GM18907 (cell line): Measurements from ENCODE around the gene PHF14.

ENCODE experiments used
- ATAC-seq: cut with Tn5 transposase; IDR thresholded peaks from one replicate; pipeline ENCODE4 v1.9.1; 2021; ENCODE audit warnings: mild to moderate bottlenecking, moderate library complexity; ENCODE audit not compliant: unreplicated experiment

Gene PHF14

GRCh38 chr7:11168650-11169170, 195.0 kb downstream of the PHF14 start:
- ATAC-seq, result no peak

DNA sequence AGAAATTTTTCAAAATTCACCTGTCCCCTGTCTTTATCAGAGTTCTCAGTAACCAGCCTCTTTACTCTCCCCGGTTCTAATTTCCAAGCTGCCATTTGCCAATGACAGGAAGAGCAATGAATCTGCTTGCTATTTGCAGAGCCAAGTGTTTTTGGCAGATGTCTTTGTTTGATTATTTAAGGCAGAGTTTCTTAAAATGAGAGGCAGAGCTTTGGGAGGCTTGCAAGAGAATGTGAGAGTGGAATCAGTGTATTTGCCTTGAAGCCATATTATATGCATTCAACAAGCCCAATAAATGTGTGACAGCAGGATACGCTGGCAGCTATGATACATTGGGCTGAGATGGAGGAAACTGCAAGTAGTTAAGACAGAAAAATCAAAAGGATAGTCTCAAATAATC, 196.5 kb downstream of the PHF14 start:
- ATAC-seq, result no peak

DNA sequence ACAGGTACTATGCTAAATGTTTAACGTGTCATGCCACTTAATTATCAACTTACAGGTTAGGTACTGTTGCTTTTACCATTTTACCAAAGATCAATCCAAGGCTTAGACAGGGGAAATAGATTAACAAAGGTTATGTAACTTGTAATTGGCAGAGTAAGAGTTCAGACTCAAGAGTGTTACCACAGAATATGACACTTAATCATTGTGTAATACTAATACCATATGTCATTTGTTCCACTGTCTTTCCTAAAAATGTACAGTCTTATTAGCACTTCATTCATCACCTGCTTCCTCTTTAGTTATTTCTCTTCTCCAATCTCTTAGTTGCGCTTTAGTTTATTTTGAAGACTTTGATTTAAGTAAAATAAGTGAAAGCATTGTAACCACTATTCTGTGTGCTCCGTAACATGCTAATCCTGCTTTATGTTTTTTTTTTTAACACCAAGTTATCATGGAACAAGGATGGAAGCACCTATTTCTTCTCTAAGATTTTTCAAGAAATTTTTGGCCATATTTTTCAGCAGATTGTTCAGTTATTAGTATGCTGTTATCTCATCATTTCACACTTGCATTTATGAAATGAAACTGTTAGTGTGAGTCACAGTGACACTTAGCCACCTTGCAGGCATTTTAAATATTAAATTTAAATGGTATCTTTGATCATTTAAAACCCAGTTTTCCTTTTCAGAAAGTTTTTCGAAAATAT, 197.3 kb downstream of the PHF14 start:
- no peak for ATAC-seq

- no peak for ATAC-seq
Observed at GRCh38 chr7:11171569-11172192, 198.0 kb downstream of the PHF14 start.

- ATAC-seq, result no peak
Observed at GRCh38 chr7:11172835-11173234, 199.2 kb downstream of the PHF14 start.

DNA sequence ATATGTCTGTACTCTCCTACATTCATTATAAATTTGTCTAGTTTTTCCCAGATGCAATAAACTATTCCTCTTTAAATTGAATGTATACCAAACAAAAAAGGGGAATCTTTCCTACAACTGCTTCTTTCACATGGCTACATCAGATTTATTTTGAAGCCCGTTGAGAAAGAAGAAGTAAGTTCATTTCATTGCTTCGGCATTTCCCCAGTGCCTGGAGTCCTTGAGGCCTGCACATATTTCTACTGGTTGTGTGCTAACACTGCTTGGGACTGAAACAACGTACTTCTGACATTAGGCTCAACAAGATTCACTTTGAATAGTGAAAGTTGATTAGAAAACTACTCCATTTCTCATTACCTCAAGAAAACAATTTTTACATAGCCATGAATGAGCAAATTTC, 201.7 kb downstream of the PHF14 start:
- ATAC-seq, result no peak

GRCh38 chr7:11175887-11176286, 202.2 kb downstream of the PHF14 start:
- no peak for ATAC-seq

- no peak for ATAC-seq
Observed at GRCh38 chr7:11176985-11177555, 203.4 kb downstream of the PHF14 start.

- ATAC-seq, result no peak
Observed at GRCh38 chr7:11177793-11178192, 204.1 kb downstream of the PHF14 start.

- no peak for ATAC-seq
Observed at GRCh38 chr7:11181590-11181989, 207.9 kb downstream of the PHF14 start.

DNA sequence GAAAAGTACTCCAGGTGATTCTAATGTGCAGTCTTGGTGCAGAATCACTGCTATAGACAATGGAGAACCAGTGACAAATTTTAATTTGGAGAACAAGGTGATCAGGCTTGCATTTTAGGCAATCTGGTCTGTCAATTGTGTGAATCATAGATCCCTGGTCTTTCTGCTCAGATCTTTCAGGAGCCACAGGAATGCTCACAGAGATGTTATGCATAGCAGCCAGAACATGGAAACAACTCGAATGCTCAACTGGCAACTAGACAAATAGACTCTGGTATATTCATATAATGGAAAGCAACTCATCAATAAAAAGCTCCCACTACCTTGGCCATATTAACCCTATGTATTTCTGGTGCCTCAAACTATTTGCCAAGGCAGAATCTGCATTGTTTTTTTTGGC, 209.1 kb downstream of the PHF14 start:
- no peak for ATAC-seq

DNA sequence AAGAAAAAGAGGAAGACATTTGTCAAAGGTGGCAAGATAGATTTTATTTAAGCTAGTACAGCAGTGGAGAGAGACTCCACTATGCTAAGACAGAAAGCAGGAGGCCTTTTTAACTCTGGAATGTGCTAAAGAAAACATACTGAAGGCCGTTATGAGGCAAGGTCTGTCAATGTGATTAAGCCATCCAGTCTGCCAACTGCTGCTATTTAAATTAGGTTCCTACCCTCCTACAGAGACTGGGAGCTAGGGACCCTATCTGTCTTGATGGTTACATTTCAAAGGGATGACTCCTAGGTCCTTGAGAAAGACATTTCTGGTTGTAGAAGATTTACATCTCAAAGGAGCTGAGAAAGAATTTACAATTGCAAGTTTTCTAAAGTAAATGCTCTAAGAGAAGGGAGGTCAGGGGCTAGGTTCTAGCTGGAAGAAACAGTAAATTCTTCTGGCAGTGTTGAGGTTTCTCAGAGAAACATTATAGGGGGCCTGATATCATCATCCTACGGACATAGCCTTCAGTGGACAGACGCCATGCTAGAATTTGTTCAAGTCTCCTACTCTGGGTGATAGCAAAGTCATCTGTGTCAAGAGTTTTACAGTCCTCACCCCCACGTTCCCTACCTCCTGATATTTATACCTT, 211.6 kb downstream of the PHF14 start:
- no peak for ATAC-seq

DNA sequence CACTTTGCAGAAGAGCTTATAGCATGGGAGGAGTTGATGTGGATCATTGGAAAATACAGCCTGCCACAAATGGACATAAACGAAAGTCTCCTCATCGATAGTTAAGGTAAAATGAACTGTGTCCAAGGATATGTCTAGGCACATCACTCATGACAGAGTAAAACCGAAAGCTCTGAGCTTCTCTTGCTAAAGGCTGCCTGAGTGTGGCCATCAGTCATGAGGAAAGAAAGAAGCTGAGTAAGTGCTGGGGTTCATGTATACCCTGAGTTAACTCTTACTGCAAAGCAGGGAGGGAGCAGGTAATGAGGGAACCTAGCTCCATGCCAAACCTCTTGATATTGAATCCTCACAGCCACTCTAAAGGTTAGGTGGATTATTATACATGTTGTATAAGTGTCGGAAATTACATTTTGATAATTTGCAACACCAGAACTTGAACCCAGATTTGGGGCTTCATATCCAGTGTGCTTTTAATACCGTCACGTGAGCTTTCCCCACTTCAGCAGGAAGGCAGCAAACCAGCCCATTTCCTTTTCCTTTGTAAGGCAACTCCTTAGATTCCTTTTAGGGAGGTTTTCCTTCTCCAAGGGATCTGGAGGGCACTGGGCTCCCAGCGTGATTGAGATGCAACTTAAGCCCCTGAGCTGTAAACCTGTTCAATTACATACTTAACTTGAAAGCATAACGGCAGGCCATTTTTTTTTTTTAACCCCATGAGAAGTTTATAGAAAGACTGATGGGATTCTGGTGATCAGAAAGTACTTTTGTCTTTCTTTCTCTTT, 215.0 kb downstream of the PHF14 start:
- ATAC-seq, result no peak

GRCh38 chr7:11191081-11191480, 217.4 kb downstream of the PHF14 start:
- no peak for ATAC-seq

DNA sequence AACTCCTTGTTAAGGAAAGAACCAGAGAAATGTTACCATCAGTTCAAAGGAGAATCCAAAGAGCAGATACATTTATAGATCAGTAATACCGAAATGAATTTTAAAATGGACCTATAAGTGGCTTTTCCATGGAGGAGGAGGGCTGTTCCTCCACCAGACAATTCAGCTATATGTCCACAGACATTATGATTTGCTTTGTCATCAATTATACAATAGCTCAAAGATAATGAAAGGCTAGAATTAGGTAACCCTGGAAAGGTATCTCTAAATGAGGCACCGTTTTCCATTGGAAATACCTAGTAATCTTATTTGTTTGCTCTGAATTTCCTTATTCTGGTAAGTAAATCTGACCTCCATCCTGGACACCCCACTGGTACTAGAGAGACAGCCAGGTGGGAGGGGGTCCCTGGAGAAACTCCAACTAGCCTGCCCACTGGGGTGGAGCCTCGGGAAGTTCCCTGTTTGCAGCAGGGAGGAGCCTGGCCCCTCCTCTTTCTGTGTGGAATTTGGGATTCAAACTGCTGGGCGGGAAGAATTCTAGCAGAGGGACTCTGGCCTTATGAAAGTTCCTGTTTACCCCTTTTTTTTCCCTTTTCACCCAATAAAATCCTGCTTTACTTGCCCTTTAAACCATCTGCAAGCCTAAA, 218.0 kb downstream of the PHF14 start:
- no peak for ATAC-seq

DNA sequence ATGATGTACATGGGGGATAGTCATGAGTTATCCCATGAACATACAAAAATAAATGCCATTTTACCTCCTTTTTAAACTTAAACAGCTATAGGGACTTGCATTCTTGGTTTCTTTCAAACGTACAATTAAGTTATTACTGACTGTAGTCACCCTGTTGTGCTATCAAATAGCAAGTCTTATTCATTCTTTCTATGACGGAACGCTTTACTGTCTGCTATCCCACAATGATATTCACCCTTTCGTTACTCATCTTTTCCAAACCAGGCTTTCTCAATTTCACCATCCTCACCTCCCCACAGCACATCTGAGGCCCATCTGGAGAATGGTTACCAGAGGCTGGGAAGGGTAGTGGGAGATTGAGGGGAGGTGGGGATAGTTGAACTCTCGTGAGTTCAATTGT, 218.8 kb downstream of the PHF14 start:
- ATAC-seq, result no peak

DNA sequence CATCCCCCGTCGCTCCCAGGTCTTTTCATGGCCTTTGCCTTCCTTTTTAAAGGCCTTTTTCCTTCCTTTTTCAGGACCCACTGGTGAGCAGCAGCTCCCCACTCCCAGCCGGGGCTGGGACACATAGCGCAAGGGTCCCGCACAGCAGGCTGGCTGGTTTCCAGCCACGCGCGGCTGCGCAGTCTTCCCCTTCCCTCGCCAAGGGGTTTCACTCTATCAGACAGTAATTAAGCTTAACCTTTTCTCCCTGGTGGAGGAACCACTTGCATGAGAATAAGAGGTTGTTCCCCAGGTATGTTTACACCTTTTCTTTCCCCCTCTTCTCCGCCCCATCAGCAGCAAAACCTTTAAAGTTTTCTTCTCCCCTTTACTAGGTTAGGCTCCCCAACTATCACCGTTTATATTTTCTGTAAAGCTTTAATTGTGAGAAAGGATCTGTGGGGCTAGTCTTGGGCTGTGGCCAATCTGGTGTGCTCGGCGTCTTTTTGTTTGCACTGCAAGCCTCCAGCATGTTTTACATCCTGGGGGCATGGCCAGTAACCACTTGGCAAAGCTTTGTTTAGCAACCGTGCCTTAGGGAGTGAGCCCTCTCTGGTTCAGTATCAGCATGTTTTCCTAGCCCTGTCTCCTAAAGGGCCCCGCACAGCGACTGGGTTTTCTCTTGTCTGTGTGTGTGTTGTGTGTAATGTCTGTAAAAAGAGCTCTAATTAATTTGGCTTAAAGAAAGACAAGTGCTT, 219.6 kb downstream of the PHF14 start:
- ATAC-seq, result no peak

DNA sequence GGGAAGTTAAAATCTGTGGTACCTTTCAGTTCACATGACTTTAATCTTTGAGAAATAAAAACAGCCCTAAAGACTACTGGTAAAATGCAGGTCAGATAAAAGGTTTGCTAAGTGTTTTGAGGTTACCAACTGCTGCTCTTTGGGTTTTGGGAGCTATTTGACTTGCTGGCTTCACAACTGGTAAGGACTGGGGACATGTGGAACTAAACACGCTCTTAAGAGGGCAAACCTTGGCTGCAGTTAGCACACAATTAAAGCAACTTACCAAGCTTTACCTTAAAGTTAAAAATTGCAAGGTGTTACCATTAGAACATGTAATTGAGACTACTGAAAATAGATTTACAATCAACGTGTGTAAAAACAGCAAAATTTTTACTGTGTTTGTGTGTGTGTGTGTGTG, 220.2 kb downstream of the PHF14 start:
- ATAC-seq, result no peak

DNA sequence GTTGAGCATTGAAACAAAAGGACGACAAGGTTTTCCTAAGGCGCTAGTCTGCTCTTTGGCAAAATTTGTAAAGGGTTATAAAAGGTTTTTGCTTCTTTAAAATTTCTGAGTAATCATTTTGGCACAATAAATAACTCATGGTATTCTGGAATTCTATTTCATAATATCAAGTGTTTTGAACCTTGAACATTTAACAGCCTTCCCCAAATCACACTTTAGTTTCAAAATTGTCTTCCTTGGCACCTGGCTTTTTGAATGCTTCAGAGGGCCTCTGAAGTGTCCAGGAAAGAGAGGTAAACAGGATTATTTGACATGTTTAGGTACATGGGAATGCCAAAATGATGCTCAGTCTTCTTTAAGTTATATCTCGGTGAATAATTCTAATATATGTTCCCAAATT, 220.8 kb downstream of the PHF14 start:
- no peak for ATAC-seq

DNA sequence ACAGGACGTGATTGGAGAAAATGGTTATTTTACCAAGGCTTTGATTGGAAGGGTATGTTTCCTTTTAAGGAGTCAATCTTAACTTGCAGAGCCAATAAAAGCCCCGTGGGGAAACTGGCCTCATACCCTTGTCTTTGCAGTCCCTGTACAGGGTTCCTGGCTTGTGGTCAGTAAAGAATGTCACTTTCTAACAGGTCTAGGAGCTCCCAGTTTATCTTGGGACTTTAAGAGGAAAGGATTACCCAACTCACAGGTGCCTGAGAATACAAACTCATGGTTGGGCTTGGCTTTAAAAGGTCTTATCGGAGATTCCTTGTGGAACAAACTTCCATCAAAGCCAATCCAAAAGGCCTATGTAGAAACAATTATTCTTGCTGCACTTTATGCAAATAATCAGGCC, 221.8 kb downstream of the PHF14 start:
- ATAC-seq, result no peak
